ENCODE measurements around the gene HLA-DPB1.

GRCh38 chr6:33114406-33114805, 38.6 kb downstream of the HLA-DPB1 start:
- TF ChIP-seq, protein P1, sequence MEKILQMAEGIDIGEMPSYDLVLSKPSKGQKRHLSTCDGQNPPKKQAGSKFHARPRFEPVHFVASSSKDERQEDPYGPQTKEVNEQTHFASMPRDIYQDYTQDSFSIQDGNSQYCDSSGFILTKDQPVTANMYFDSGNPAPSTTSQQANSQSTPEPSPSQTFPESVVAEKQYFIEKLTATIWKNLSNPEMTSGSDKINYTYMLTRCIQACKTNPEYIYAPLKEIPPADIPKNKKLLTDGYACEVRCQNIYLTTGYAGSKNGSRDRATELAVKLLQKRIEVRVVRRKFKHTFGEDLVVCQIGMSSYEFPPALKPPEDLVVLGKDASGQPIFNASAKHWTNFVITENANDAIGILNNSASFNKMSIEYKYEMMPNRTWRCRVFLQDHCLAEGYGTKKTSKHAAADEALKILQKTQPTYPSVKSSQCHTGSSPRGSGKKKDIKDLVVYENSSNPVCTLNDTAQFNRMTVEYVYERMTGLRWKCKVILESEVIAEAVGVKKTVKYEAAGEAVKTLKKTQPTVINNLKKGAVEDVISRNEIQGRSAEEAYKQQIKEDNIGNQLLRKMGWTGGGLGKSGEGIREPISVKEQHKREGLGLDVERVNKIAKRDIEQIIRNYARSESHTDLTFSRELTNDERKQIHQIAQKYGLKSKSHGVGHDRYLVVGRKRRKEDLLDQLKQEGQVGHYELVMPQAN (IDR thresholded peaks at IDR 0.05; ENCODE audit: borderline replicate concordance) = no peak
- TF ChIP-seq TBP (optimal IDR thresholded peaks at IDR 0.05; ENCODE audit: low read depth, low read length) (no peak), CTCF (IDR thresholded peaks at IDR 0.05 in 2 of 3, conservative IDR thresholded peaks at IDR 0.05 in 1 of 3; ENCODE audit: insufficient read depth in 2 of 3, low read depth in 1 of 3, low read length in 3 of 3) (no peak), KLF13 (tag; IDR thresholded peaks at IDR 0.05; ENCODE audit: borderline replicate concordance, low read depth) (no peak)
- TF ChIP-seq, protein P2, sequence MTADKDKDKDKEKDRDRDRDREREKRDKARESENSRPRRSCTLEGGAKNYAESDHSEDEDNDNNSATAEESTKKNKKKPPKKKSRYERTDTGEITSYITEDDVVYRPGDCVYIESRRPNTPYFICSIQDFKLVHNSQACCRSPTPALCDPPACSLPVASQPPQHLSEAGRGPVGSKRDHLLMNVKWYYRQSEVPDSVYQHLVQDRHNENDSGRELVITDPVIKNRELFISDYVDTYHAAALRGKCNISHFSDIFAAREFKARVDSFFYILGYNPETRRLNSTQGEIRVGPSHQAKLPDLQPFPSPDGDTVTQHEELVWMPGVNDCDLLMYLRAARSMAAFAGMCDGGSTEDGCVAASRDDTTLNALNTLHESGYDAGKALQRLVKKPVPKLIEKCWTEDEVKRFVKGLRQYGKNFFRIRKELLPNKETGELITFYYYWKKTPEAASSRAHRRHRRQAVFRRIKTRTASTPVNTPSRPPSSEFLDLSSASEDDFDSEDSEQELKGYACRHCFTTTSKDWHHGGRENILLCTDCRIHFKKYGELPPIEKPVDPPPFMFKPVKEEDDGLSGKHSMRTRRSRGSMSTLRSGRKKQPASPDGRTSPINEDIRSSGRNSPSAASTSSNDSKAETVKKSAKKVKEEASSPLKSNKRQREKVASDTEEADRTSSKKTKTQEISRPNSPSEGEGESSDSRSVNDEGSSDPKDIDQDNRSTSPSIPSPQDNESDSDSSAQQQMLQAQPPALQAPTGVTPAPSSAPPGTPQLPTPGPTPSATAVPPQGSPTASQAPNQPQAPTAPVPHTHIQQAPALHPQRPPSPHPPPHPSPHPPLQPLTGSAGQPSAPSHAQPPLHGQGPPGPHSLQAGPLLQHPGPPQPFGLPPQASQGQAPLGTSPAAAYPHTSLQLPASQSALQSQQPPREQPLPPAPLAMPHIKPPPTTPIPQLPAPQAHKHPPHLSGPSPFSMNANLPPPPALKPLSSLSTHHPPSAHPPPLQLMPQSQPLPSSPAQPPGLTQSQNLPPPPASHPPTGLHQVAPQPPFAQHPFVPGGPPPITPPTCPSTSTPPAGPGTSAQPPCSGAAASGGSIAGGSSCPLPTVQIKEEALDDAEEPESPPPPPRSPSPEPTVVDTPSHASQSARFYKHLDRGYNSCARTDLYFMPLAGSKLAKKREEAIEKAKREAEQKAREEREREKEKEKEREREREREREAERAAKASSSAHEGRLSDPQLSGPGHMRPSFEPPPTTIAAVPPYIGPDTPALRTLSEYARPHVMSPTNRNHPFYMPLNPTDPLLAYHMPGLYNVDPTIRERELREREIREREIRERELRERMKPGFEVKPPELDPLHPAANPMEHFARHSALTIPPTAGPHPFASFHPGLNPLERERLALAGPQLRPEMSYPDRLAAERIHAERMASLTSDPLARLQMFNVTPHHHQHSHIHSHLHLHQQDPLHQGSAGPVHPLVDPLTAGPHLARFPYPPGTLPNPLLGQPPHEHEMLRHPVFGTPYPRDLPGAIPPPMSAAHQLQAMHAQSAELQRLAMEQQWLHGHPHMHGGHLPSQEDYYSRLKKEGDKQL (CRISPR knock-in tag; IDR thresholded peaks at IDR 0.05; ENCODE audit: borderline replicate concordance) = no peak

Measured in K562 (cell line).